ENCODE results near the gene PTPN23. TPM values are rescaled to one million over a fixed set of nuclear protein-coding genes. Genes with fewer than 3 reads are reported as not detected.
A peak's percentile ranks its signal among the peaks of the same experiment; 100 is the strongest.

Gene PTPN23
- total and polyA plus RNA-seq, 2 of the 13 experiments (the other 11 are each of a cell fraction or from before 2014, with no cell fraction given), result 2.3 to 3.7 TPM

DNA sequence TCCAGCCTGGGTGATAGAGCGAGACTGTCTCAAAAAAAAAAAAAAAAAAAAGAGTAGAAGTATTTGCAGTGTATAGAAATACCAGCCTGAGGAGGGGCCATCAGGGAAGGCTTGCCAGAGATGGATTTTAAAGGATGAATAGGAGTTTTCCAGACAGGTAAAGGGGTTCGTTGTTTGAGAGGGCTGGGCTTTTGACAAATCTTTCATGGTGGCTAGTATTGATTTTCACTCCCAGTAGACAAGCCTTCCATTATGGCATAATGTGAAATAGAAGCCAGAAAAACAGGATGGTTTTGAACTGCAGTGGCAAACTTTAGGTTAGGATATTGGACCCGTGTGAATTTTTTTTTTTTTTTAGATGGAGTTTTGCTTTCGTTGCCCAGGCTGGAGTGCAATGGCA is 3.6 kb downstream of the PTPN23 start:
- Histone ChIP-seq H3K79me2 (ENCODE audit: insufficient read depth, low read length) (peaks cover 64% of the 10 kb centered on the region), H3K4me3 (replicated peaks in 1 of 3; ENCODE audit: insufficient read depth in 1 of 3, low read depth in 2 of 3, low read length in 3 of 3) (no peak overlapping the region), H3K4me2 (ENCODE audit: low read depth, low read length) (no peak overlapping the region), H3K9ac (ENCODE audit: insufficient read depth, low read depth, low read length) (no peak overlapping the region), H3K4me1 (ENCODE audit: insufficient read depth, low read length) (peaks cover 49% of the 10 kb centered on the region), H3K9me3 (ENCODE audit: low read length) (no peaks in the 10 kb centered on the region), H4K20me1 (ENCODE audit: insufficient read depth, low read length) (peaks cover 20% of the 10 kb centered on the region), H3K36me3 (replicated peaks in 1 of 2; ENCODE audit: control insufficient read depth in 1 of 2, insufficient read depth in 2 of 2, low read length in 2 of 2) (peaks cover 3 to 15% of the 10 kb centered on the region in 2 experiments; a peak in 2 of 5 replicates), H3K27ac (ENCODE audit: extremely low read length, insufficient read depth, low read length) (peak overlapping the region; percentile 56), H3K27me3 (ENCODE audit: control insufficient read depth in 1 of 2, insufficient read depth in 2 of 2, low read length in 2 of 2) (no peaks in the 10 kb centered on the region; a peak in 1 of 5 replicates), H2AFZ (ENCODE audit: low read length) (no peak overlapping the region)
- POLR2A ChIA-PET, result no interaction called here
- in situ Hi-C loops (cut with HindIII; ENCODE audit: extremely low pct_ligation_motif_present, low pct_unique_long_range_greater_than_20kb), result no loop called here
- CTCF ChIA-PET (ENCODE audit: low intra/inter-chr PET ratio, low total read pairs), result no interaction called here
- ATAC-seq, result no peak
- FAIRE-seq, result no peak
- WGBS (ENCODE audit: low lambda C conversion rate), result 56% methylated on average over 4 of the region's 4 CpGs
- TF ChIP-seq RBFOX2 (IDR thresholded peaks at IDR 0.05; ENCODE audit: low read depth, low read length) (no peak), ONECUT2 (CRISPR knock-in tag; IDR thresholded peaks at IDR 0.05) (peak; percentile 64; the same call in 1 of the 2 replicates), ATAD3A (CRISPR knock-in tag; IDR thresholded peaks at IDR 0.05) (no peak), ZNF20 (CRISPR knock-in tag; IDR thresholded peaks at IDR 0.05) (no peak), RXRA (CRISPR knock-in tag; IDR thresholded peaks at IDR 0.05) (no peak), KLF13 (CRISPR knock-in tag; IDR thresholded peaks at IDR 0.05) (no peak), SOX6 (IDR thresholded peaks at IDR 0.05) (no peak), SOX6 (CRISPR knock-in tag; IDR thresholded peaks at IDR 0.05) (no peak), ZNF720 (CRISPR knock-in tag; IDR thresholded peaks at IDR 0.05) (no peak), MIER3 (CRISPR knock-in tag; IDR thresholded peaks at IDR 0.05; ENCODE audit: borderline replicate concordance) (no peak), ZNF816 (CRISPR knock-in tag; IDR thresholded peaks at IDR 0.05; ENCODE audit: borderline replicate concordance) (no peak), SIX4 (CRISPR knock-in tag; IDR thresholded peaks at IDR 0.05) (no peak), NFKB2 (CRISPR knock-in tag; IDR thresholded peaks at IDR 0.05; ENCODE audit: borderline replicate concordance) (no peak), HNRNPL (IDR thresholded peaks at IDR 0.05; ENCODE audit: low read depth, low read length) (no peak), ETV6 (CRISPR knock-in tag; conservative IDR thresholded peaks at IDR 0.05) (no peak)
- TF ChIP-seq, protein P1, sequence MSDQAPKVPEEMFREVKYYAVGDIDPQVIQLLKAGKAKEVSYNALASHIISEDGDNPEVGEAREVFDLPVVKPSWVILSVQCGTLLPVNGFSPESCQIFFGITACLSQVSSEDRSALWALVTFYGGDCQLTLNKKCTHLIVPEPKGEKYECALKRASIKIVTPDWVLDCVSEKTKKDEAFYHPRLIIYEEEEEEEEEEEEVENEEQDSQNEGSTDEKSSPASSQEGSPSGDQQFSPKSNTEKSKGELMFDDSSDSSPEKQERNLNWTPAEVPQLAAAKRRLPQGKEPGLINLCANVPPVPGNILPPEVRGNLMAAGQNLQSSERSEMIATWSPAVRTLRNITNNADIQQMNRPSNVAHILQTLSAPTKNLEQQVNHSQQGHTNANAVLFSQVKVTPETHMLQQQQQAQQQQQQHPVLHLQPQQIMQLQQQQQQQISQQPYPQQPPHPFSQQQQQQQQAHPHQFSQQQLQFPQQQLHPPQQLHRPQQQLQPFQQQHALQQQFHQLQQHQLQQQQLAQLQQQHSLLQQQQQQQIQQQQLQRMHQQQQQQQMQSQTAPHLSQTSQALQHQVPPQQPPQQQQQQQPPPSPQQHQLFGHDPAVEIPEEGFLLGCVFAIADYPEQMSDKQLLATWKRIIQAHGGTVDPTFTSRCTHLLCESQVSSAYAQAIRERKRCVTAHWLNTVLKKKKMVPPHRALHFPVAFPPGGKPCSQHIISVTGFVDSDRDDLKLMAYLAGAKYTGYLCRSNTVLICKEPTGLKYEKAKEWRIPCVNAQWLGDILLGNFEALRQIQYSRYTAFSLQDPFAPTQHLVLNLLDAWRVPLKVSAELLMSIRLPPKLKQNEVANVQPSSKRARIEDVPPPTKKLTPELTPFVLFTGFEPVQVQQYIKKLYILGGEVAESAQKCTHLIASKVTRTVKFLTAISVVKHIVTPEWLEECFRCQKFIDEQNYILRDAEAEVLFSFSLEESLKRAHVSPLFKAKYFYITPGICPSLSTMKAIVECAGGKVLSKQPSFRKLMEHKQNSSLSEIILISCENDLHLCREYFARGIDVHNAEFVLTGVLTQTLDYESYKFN (CRISPR knock-in tag; conservative IDR thresholded peaks at IDR 0.05), result 0 out of 2 replicates have a peak, but pooled peaks have one; percentile 17
- TF ChIP-seq, protein P2, sequence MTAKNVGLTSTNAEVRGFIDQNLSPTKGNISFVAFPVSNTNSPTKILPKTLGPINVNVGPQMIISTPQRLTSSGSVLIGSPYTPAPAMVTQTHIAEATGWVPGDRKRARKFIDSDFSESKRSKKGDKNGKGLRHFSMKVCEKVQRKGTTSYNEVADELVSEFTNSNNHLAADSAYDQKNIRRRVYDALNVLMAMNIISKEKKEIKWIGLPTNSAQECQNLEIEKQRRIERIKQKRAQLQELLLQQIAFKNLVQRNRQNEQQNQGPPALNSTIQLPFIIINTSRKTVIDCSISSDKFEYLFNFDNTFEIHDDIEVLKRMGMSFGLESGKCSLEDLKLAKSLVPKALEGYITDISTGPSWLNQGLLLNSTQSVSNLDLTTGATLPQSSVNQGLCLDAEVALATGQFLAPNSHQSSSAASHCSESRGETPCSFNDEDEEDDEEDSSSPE (CRISPR knock-in tag; IDR thresholded peaks at IDR 0.05), result no peak
- TF ChIP-seq, protein P3, sequence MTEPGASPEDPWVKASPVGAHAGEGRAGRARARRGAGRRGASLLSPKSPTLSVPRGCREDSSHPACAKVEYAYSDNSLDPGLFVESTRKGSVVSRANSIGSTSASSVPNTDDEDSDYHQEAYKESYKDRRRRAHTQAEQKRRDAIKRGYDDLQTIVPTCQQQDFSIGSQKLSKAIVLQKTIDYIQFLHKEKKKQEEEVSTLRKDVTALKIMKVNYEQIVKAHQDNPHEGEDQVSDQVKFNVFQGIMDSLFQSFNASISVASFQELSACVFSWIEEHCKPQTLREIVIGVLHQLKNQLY (CRISPR knock-in tag; IDR thresholded peaks at IDR 0.05), result no peak
- DNase-seq (ENCODE audit: low spot score), result no peak
- BruUV-seq (replicated peaks), result no TSS peak
- intact Hi-C loops (cut with micrococcal nuclease; ENCODE audit: unreplicated experiment), result no loop called here

Data from HepG2 (cell line).